Glomerular visceral epithelial cell (primary cell): ENCODE results near the gene PKD1L1.
"Not testable (repeated sequence)": the region's sequence is repeated elsewhere in the genome, so short reads cannot be mapped to it uniquely, and the experiment has no call there.

Experiments used
- DNase-seq: peaks from one replicate; pipeline ENCODE4 v3.0.0-alpha.2; 2016; ENCODE audit errors: extremely low spot score

PKD1L1 gene

DNA sequence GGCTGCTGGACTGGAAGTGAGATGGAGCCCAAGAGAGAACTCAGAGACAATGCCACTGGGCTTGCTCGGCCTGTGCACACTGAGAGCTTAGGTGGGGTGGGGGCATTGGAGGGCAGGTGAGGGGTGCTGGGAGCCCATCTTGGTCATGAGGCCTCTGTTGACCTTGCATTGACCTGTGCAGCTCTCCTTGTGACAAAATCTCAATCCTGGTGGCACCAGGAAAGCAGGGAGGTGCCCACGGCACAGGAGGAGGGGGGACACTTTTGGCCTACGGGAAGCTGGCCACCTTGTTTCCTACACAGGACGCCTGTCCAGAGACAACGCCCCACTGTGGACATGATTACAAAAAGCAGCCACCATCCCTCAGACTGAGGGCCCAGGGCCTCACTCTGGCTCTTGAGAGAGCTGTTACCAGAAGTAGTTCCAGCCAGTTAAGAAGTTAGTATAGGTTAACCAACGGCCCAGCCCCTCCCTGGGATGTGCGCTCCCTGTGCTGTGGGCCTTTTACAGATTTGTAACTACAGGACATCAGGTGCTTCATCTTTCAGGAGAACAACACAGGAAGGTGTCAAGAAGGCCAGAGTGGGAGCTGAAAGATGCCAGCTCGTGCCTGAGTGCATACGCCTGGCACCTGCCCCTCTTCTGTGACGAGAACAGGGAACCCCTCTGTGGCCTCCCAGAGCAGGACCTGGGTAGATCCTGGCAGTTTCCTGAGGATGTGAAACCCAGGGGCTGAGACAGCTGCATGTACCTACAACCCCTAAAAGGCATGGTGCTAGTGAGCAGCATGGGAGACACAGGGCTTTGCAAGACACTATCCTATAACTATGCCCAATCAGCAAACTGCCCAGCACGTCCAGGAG is 10.3 kb downstream of the PKD1L1 start:
- DNase-seq = no peak

DNA sequence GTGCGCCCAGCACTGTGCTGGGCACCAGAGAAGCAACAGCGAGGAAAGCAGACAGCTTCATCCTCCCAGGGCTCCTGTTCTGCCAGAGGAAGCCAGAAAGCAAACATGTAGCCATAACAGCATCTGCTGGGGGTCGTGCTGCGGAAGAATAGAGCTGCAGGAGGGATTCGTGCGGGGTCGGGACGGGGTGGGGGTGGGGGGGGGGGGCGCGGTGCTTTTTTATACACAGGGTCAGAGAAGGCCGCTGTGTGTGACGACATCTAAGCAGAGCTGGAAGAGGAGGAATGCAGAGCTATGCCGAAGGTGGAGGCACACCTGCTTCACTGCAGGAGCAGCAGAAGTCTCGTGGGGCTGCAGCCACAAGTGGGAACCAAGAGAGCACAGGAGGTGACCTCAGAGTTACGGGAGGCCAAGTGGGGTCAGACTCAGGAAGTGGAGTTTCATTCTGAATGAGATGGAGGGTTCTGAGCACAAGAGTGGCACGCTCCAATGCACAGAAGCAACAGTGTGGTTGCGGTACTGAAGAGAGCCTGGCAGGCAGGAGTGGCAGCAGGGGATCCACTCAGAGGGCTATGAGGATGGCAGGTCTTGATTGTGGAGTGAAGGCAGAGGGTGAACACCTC is 11.1 kb downstream of the PKD1L1 start:
- DNase-seq = no peak

DNA sequence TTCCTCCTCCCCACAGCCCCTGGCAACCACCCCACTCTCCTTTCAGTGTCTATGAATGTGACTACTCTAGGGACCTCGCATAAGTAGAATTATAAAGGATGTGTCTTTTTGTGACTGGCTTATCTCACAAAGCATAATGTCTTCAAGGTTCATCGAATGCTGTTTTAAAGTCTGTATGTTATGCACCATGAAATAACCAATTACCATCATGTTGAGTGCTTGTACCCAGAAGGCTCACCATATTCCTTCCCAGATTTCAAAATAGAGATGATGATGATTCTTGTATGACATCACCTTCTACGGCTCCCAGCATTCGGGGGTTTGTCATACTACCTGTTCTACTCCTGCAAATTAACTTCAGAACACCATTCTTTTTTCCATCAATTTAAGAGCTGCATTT is 11.9 kb downstream of the PKD1L1 start:
- DNase-seq = no peak

DNA sequence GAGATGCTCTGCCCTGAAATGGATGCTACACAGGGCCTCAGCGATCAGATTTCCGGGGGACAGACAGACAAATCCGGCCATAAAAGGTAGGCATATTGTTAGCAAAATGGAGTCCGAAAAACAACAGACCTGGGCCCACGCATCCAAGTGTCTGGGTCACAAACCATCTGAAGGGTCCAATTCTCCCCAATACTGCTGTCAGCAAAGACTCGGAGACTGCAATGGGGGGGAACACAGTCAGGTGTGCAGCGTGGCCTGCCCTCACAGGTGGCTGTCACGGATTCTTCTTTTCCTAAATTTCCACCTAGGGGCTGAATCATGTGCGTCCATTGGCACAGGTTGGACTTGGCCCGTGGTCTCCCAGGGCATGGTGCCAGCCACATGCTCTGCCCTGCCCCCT is 12.9 kb downstream of the PKD1L1 start:
- no peak for DNase-seq

DNA sequence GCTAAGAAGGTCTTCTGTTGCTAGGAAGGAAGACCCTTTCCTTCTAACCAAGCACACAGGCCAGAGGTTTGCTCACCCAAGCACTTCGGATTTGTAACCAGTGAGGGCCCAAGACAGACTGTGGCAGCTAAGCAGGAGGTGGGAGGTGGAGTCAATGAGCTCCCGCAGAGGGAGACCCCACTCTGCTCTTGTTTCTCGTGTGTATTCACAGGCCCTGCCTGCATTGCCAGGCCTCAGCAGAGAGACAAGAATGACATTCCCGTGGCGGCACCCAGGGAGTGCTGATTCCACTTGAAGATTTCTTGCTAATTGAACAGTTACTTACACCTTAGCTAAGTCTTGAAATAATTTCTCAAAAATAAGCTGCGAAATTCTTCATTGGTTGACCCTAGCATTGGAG is 13.4 kb downstream of the PKD1L1 start:
- DNase-seq = no peak

DNA sequence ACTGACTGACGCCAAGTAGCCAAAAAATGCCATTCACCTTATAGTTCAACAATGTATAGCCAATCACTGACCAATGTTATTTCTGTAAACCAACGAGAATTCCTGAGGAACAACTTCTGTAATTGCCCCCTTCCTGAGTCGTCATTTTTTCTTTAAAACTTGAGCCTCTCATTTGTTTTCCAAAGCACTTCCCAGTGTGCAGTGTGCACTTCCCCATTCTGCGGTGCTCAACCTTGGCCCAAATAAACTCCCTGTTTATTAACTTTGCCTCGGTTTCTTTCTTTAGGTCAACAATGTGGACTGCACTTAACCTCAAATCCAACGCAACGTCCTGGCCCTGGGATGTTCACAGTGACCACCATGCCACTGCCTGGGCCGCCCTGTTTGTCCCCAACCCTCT is 15.1 kb downstream of the PKD1L1 start:
- no peak for DNase-seq

DNA sequence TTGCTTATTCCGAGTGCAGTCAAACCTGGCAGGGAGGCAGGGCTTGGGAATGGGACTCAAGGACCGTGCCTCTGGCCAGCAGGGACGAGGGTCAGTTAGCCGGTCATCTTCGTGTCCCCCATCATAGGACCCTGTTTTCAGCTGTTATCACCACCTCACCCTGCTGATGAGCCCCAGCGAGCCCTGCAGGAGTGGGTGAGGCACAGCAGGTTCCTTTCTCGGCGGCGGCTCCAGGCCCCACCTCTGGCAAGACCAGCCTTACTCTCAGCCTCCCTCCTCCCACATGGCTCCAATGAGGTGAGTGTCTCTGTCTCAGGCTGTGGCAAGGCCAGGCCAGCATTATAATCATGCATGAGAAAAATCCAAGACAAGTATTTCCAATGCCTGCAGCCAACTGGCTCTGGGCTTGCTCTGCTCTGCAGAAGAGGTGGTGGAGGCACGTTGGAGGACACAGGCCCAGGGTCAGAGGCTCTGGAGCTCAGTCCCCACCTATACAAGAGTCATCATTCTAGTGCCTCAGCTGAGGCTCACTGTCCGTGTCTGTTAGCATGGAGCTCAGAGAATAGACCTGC is 15.7 kb downstream of the PKD1L1 start:
- DNase-seq = no peak

DNA sequence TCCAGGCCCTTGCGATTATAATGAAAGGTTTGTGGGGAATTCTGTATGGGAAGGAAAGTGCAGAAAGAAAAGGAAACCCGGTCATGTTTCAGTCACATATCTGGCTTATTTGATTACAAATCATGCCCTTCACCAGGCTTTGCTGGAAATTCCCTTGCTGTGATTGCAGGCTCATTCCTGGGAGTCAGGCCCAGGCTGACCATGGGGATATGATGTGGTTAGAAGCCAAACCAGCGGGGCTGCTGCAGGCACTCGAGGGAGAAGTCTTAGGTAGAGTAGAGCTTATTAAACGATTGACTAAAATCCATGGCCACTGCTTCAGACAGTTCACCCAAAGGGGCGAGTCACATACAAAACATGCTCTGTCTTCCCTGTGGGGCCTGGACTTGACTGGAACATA is 16.2 kb downstream of the PKD1L1 start:
- DNase-seq = peak; percentile 34

DNA sequence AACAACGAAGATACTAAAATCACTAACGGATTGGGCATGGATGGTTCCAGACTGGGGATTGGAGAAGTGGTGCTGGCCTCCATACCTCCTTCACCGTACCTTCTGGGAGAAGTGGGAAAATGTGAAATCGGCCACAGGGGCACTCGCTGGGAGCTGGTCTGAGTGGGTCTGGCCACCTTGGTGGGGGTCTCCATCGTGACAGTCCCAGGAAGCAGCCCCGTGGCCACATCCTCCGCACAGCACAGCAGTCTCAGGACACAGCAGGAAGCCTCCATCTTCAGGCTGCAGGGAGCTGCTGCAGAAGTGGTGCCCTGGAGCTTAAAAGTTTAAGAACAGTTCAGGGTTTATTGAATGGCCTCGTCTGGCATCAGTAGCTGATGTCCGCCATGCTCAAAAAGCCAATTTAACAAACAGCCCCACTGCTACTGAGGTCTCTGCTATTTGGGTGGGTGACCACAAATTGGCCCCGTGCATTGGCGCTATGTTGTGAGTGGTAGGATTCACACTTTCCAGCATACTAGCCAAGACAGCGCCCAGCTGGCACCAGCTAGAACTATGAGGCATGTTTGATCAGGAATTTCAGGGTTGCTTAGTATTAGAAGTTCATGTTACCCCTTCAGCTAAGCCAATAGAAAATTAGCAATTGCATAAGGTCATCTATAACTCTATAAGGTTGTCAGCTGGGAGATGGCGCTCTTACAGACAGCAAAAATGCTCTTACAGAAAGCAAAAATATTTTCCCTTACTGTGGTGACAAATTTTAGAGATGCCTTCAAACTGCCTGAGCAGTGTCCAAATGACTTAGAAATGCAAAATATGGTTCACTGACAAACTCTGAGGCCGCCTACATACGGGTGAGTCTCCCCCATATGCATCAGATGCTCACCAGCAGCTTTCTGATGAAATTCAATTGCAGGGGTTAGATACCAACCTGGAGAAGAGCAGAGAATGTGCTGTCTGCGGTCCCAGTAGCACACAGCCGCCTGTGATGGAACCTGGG is 17.0 kb downstream of the PKD1L1 start:
- DNase-seq = no peak

DNA sequence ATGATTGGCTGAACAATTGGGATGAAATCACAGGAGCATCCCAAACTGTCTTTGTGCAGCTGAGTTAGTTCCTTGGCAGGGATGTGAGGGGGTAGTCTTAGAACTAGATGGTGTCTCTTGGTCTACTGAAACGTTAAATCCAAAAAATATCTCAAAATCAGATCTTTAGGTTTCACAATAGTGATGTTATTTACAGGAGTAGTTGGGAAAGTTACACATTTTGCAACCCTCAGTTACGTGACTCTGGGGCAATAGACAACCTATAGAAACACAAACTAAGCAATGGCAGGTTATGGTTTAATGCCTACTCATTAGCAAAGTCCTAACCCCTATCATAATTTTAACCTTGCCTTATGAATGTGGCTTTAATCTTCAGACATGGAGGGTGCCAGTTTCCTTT is 24.0 kb downstream of the PKD1L1 start:
- DNase-seq = no peak

DNA sequence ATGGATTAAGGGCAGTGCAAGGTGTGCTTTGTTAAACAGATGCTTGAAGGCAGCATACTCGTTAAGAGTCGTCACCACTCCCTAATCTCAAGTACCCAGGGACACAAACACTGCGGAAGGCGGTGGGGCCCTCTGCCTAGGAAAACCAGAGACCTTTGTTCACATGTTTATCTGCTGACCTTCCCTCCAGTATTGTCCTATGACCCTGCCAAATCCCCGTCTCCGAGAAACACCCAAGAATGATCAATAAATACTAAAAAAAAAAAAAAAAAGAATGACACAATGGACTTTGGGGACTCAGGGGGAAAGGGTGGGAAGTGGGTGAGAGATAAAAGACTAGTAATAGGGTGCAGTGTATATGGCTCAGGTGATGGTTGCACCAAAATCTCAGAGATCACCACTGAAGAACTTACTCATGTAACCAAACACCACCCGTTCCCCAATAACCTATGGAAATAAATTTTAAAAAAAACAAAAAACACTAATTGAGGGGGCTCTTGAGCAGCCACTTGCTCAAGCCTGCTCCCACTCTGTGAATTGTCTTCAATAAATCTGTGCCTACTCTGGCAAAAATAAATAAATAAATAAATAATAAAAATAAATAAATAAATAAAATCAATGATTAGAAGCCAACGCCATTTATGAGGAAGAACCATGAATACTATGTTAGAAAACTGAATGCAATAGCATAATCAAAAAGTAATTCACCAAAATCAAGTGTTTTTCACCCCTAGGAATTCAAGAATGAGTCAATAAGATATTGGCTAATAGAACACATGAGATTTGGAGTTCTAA is 25.0 kb downstream of the PKD1L1 start:
- not testable (repeated sequence) for DNase-seq

DNA sequence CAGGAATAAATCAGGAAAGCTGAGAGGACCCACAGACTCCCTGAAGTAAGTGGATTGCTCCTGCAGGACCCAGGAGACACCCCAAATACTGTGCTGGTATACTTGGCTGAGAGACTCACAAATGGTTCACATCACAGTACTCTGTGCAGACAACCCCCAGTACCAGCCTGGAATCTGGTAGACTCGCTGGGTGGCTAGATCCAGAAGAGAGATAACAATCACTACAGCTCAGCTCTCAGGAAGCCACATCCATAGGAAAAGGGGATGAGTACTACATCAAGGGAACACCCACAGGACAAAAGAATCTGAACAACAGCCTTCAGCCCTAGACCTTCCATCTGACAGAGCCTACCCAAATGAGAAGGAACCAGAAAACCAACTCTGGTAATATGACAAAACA is 31.8 kb downstream of the PKD1L1 start:
- DNase-seq = not testable (repeated sequence)

DNA sequence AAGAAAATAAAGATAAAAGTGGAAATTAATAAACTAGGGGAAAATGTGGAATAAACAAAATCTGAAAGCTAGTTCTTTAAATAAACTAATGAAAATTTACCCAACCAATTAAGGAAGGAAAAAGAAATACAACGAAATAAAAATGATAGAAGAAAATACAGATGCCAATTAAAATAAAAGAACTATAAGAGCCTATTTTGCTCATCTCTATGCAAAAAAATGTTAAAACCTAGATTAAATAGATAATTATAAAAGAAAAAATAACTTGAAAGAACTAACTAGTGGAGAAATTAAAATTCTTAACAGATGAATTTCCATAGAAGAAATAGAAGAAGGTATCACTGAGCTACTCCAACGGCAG is 32.7 kb downstream of the PKD1L1 start:
- DNase-seq = no peak

DNA sequence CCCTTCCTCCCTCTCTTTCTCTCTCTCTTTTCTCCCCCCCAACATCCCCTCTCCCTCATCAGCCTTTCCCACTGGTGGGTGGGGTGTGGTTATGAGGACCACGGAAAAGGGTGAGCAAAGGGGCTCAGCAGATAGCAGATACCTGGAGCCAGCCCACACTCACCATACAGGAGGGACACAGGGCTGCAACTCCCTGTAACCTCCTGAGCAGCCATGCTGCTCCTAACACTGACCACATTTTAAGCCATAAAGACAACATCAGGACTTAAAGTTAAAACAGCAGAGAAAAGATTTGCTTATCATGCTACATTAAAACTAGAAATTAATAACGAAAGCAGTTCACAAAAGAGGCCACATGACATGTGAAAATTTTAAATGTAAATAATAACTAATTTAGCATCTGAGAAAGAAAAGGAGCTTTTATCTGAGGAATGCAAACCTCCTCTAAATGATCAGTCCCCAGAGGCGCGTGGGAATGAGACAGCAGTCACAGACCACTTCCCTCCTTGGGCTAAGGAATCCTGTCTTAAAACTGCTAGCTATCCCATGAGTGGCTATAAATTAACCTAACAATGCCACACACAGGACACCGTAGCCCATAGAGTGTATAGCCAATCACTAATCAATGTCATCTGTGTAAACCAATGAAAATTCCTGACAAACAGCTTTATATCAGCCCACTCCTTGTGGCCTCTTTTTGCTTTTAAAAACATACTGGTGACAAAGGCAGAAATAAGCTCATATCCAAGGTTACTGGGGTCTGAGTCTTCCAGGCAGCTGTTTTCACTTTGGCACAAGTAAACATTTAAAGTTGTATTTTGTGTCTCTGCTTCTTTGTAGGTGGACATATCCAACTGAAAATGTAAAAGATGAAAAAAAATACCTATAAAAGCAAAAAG is 33.3 kb downstream of the PKD1L1 start:
- no peak for DNase-seq

DNA sequence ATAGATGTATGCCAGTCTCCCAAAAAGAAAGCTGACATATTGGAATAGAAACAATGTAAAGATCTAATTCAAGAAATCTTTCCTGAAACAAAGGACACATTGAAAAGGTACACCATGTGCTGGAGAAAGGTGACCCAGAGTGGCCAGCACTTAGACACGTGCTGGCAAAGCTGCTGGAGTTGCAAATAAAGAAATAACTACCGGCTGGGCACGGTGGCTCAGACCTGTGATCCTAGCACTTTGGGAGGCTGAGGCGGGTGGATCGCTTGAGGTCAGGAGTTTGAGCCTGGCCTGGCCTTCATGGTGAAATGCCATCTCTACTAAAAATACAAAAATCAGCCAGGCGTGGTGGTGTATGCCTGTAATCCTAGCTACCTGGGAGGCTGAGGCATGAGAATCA is 35.9 kb downstream of the PKD1L1 start:
- DNase-seq = no peak

DNA sequence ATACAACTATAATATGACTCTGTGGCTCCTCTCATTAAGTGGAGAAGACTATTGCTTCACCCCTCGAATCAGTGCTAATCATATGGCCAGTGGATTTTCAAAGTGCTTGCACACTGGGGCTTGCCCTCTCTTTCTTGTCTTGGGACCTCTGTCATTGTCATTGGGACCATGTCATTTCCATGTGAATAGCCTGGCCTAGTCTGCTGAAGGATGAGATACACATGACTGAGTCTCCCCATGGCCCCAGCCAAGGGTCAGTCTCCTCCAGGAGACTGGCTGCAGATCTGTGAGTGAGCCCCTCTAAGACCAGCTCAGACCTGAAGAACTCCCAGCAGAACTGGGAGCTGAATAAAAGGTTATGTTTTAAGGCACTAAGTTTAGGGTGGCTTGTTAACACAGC is 39.5 kb downstream of the PKD1L1 start:
- DNase-seq = no peak

DNA sequence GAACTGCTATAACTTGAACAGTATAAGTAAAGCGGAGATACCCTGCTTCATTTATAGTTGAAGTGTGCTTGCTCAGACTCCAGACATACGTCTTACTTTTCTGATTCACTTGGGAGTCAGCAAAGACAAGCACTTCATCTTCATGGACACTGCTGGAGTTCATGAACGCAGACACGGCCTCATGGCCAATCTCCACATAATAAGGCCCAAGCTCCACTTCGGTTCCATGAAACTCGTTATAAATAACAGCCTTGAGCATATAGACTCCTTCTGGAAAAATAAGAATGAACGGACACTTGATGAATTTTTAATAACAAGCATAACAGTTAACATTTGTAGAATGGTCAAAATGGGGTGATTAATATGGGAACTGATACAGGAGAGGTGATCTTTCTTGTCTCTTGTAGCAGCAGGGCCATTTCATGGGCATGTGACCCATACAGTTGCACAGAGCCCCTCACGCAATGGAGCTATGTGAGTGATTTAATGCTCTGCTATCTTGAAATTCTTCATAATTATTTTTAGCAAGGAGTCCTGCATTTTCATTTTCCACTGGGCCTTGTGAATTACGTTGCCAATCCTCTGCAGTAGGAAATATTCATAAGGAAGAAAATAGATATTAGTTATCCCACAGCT is 40.2 kb downstream of the PKD1L1 start:
- no peak for DNase-seq

DNA sequence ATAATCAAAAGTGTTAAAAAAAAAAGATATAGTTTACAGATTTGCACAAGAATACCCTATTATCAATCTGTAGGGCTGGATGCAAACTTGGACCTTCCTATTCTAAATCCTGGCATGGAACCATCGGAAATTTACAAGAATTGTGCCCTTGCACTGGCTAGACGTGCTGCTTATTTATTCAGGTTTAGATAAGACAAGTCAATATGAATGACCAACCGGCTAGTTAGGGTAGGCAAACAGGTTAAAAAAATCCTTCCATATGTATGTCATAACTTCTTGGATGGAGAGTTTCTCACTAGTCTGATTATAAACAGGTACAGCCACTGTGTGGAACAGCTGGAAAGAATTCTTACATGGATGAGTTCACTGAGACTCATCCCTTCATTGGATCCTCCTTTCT is 41.4 kb downstream of the PKD1L1 start:
- DNase-seq = no peak

DNA sequence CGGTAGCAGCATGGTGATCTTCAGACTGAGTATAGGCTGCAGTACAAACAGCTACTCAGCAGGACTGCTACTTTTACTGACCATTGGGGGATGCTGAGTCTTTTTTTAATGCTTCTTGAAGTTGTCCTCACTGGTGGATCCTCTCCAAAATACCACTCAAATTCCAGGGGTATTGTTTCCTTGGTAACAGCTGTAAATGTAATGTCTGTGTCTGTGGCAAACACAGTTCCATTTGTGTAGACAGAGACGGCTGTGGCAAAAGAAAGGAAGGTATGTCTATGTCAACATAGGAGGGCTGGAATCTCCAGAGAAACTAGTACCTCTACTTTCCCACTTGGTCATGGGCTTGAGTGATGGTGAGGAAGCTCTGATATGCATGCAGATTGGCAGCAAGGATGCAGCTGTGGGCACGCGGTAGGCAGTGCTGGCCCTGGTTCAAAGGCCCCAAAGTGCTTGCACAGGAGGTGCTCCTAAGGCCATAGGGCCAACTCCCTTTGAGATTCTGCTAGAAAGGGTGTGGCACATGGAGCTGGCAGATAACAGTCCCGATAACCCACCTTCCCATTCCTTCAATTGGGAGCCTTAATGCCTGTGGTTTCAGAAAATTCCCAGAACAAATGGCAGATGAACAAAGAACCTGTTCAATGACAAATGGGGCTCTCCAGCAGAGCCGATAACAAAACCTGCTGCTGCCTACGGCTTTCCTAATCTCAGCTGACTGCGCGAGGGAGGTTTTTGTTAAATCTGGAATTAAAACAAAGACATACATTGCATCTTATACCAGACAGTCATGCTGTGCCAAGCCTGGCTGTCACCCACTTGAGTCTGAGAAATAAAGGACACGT is 43.0 kb downstream of the PKD1L1 start:
- DNase-seq = no peak
